Measurements from ENCODE around the gene MYZAP.
A peak's percentile ranks its signal among the peaks of the same experiment; 100 is the strongest.

Gene MYZAP

DNA sequence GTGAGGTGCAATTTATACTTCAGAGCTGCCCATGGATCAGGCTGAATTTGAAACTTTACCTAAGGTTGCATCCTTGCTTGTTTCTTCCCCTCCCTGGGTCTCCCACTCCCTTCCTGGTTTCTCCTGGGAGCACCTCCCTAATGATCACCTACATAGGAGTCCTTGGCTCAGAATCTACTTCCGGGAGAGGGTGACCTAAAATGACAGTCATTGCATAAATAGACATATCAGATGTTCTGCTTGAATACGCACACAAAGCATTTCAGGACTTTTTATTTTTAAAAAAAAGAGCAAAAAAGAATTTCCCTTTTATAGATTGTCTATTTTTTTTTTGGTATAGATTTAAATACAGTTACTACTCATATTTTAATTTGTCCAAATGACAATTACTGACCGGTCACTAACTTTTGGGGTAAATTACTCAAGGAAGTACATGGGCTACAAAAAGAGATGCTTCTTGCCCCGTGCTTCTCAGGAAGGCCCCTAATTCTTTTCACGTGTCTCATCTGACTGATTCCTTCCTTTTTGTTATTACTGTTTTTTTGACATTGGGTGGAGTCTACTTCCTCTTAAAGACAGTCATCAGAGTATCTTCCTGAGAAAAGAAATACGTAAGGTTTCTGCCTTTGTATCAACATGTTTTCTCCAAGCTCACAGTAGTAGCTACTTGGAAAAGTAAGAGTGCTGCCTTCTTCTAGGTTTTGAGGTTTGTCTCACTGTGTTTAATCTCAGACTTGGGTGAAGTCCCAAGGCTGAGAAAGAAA, 4.9 kb upstream of the MYZAP start:
- H3K4me1 ChIP-seq (ENCODE audit: control insufficient read depth in 5 of 5, insufficient read depth in 5 of 5, low read length in 5 of 5) = peaks cover 6 to 52% (median 52%) of the 10 kb centered on the region in 5 donors
- peak overlapping the region; percentile 71 for H3K27ac ChIP-seq (ENCODE audit: low read depth, low read length)
- no peaks in the 10 kb centered on the region for H3K27me3 ChIP-seq (ENCODE audit: control insufficient read depth in 5 of 5, insufficient read depth in 4 of 5, low read length in 5 of 5)
- H3K36me3 ChIP-seq (ENCODE audit: control insufficient read depth in 5 of 5, insufficient read depth in 5 of 5, low read length in 5 of 5) = no peaks in the 10 kb centered on the region
- H3K9ac ChIP-seq (ENCODE audit: low read length in 5 of 5) = no peak overlapping the region
- H3K4me3 ChIP-seq (ENCODE audit: low read depth in 1 of 5, low read length in 5 of 5) = no peak overlapping the region
- peaks cover 0 to 21% (median 13%) of the 10 kb centered on the region in 5 donors for H3K9me3 ChIP-seq (ENCODE audit: control insufficient read depth in 5 of 5, low read length in 5 of 5)

DNA sequence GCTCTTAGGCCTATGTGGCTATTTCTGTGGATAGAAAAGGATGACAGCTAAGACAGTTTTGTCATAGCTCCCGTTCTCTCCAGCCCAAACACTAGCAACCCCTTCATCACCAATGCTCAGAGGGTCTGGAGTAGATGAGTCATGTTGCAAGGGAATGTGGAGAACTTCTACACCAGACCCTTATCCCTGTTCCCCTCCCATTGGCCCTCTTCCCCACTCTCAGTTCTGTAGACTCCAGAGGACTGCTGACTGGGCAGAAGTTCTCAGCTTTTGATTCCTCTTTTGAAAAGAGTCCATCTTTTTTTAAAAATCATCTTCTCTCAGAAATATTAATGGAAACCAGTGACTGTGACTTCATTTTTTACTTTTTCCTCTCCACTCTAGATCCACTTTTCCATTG, 2.4 kb upstream of the MYZAP start:
- Histone ChIP-seq H3K27ac (ENCODE audit: low read depth, low read length) (peak overlapping the region; percentile 71), H3K9ac (ENCODE audit: low read length in 5 of 5) (peak overlapping the region in 2 of 5 donors; percentile 28 to 30), H3K9me3 (ENCODE audit: control insufficient read depth in 5 of 5, low read length in 5 of 5) (no peaks in the 10 kb centered on the region), H3K4me3 (ENCODE audit: low read depth in 1 of 5, low read length in 5 of 5) (no peak overlapping the region), H3K27me3 (ENCODE audit: control insufficient read depth in 5 of 5, insufficient read depth in 4 of 5, low read length in 5 of 5) (no peaks in the 10 kb centered on the region), H3K36me3 (ENCODE audit: control insufficient read depth in 5 of 5, insufficient read depth in 5 of 5, low read length in 5 of 5) (no peaks in the 10 kb centered on the region), H3K4me1 (ENCODE audit: control insufficient read depth in 5 of 5, insufficient read depth in 5 of 5, low read length in 5 of 5) (peaks cover 6 to 74% (median 72%) of the 10 kb centered on the region in 5 donors)

DNA sequence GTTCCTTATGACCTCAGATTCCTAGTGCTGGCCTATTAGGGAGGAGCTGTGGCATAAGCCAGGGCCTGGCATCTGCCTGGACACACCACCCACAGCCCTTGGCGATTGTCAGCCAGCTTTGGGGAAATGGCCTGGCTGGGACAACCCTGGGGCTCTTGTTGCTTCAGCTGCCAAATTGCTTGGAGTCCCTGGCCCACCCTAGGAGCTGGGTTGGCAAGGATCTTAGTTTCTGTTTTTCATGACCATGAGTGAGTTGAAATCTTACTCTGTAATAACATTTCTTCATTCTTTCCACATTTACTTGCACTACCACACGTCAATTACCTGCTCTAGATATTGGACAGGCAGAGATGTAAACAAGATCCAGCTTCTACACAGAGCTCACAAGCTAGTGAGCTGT, 1.9 kb upstream of the MYZAP start:
- Histone ChIP-seq H3K27me3 (ENCODE audit: control insufficient read depth in 5 of 5, insufficient read depth in 4 of 5, low read length in 5 of 5) (no peaks in the 10 kb centered on the region), H3K4me1 (ENCODE audit: control insufficient read depth in 5 of 5, insufficient read depth in 5 of 5, low read length in 5 of 5) (peaks cover 6 to 78% (median 76%) of the 10 kb centered on the region in 5 donors), H3K36me3 (ENCODE audit: control insufficient read depth in 5 of 5, insufficient read depth in 5 of 5, low read length in 5 of 5) (no peaks in the 10 kb centered on the region), H3K27ac (ENCODE audit: low read depth, low read length) (peak overlapping the region; percentile 71), H3K4me3 (ENCODE audit: low read depth in 1 of 5, low read length in 5 of 5) (peak overlapping the region in 1 of 5 donors; percentile 5), H3K9ac (ENCODE audit: low read length in 5 of 5) (peak overlapping the region in 3 of 5 donors; percentile 28 to 69 (median 30)), H3K9me3 (ENCODE audit: control insufficient read depth in 5 of 5, low read length in 5 of 5) (no peaks in the 10 kb centered on the region)

DNA sequence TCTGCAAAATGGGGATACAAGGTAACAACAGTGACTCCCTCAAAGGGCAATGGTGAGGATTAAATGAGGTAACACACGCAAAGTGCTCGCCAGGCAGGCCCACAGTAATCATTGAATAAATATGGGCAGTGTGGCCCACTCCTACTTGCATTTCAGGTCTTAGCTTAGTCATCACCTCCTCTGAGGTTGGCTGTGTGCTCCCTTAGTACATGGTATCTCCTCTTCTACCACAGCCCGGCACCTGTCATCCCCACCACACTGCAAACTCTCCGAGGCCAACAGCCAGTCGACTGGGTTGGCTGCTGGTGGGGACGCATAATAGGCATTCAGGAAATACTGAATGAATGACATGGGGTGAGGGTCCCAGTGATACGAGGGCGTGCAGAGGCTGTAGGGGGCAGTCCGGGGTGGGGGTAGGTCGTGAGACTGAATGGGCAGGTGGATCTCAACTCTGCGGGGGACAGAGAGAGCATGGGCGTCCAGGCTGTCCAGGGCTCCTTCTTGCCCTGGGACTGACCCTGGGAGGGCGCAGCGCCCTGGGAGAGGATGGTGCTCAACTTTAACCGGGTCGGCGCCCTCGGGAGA, 375 bp upstream of the MYZAP start:
- peak overlapping the region; percentile 49 to 72 (median 58) for H3K4me3 ChIP-seq (ENCODE audit: low read depth in 1 of 5, low read length in 5 of 5)
- no peaks in the 10 kb centered on the region for H3K27me3 ChIP-seq (ENCODE audit: control insufficient read depth in 5 of 5, insufficient read depth in 4 of 5, low read length in 5 of 5)
- peaks cover 6 to 92% (median 90%) of the 10 kb centered on the region in 5 donors for H3K4me1 ChIP-seq (ENCODE audit: control insufficient read depth in 5 of 5, insufficient read depth in 5 of 5, low read length in 5 of 5)
- H3K36me3 ChIP-seq (ENCODE audit: control insufficient read depth in 5 of 5, insufficient read depth in 5 of 5, low read length in 5 of 5) = no peaks in the 10 kb centered on the region
- no peaks in the 10 kb centered on the region for H3K9me3 ChIP-seq (ENCODE audit: control insufficient read depth in 5 of 5, low read length in 5 of 5)
- H3K27ac ChIP-seq (ENCODE audit: low read depth, low read length) = peak overlapping the region; percentile 71
- H3K9ac ChIP-seq (ENCODE audit: low read length in 5 of 5) = peak overlapping the region in 1 of 5 donors; percentile 50

DNA sequence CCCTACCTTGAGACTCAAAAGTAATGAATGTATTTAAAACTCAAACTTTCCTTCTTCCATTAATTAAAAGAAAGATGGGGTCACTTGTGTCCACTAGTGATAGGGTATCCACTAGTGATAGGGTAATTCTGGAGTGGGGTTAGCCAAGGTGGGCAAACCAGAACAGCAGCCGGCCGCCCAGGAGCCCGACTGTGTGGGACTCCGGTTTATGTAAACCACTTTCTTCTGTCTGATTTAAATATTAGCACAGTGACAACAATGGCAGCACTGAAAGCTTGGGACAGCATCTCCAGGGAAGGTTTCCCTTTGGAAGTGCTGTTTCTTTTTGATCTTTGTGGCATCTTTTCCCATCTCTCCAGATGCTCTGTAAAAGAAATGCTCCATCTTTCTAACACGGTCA, 722 bp downstream of the MYZAP start:
- H3K4me1 ChIP-seq (ENCODE audit: control insufficient read depth in 5 of 5, insufficient read depth in 5 of 5, low read length in 5 of 5) = peaks cover 6 to 94% (median 91%) of the 10 kb centered on the region in 5 donors
- H3K9me3 ChIP-seq (ENCODE audit: control insufficient read depth in 5 of 5, low read length in 5 of 5) = no peaks in the 10 kb centered on the region
- H3K27ac ChIP-seq (ENCODE audit: low read depth, low read length) = peak overlapping the region; percentile 93
- peak overlapping the region; percentile 67 to 77 (median 70) for H3K9ac ChIP-seq (ENCODE audit: low read length in 5 of 5)
- no peaks in the 10 kb centered on the region for H3K36me3 ChIP-seq (ENCODE audit: control insufficient read depth in 5 of 5, insufficient read depth in 5 of 5, low read length in 5 of 5)
- H3K4me3 ChIP-seq (ENCODE audit: low read depth in 1 of 5, low read length in 5 of 5) = peak overlapping the region; percentile 67 to 77 (median 74)
- H3K27me3 ChIP-seq (ENCODE audit: control insufficient read depth in 5 of 5, insufficient read depth in 4 of 5, low read length in 5 of 5) = no peaks in the 10 kb centered on the region

DNA sequence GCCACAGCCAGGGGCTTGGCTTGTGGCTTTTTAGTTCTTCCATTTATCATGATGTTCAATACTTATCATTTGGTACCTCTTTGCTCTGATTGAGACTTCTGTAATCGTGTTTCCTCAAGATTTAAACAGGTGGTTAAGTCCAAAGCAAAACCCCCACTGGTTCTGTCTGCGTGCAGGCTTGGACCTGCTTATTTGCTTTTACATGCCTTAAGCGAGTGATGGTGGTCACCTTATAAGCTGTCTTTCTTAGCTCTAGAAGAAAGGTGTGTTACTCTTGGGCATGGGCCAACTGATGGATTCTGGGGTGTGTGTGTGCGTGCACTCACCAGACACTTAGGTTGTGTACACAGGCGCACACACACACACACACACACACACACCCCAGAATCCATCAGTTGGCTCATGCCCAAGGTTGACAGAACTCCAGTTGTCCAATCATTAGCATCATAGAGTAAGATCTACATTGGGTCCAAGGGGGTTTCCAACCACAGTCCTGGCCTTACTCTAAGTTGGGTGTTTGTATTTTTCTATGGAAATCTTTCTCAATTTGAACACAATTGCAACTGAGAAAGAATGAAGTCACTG, 1.2 kb downstream of the MYZAP start:
- Histone ChIP-seq H3K36me3 (ENCODE audit: control insufficient read depth in 5 of 5, insufficient read depth in 5 of 5, low read length in 5 of 5) (no peaks in the 10 kb centered on the region), H3K9ac (ENCODE audit: low read length in 5 of 5) (peak overlapping the region; percentile 67 to 77 (median 70)), H3K27ac (ENCODE audit: low read depth, low read length) (peak overlapping the region; percentile 93), H3K9me3 (ENCODE audit: control insufficient read depth in 5 of 5, low read length in 5 of 5) (no peaks in the 10 kb centered on the region), H3K4me1 (ENCODE audit: control insufficient read depth in 5 of 5, insufficient read depth in 5 of 5, low read length in 5 of 5) (peaks cover 6 to 94% (median 91%) of the 10 kb centered on the region in 5 donors), H3K27me3 (ENCODE audit: control insufficient read depth in 5 of 5, insufficient read depth in 4 of 5, low read length in 5 of 5) (no peaks in the 10 kb centered on the region), H3K4me3 (ENCODE audit: low read depth in 1 of 5, low read length in 5 of 5) (peak overlapping the region; percentile 67 to 77 (median 74))

DNA sequence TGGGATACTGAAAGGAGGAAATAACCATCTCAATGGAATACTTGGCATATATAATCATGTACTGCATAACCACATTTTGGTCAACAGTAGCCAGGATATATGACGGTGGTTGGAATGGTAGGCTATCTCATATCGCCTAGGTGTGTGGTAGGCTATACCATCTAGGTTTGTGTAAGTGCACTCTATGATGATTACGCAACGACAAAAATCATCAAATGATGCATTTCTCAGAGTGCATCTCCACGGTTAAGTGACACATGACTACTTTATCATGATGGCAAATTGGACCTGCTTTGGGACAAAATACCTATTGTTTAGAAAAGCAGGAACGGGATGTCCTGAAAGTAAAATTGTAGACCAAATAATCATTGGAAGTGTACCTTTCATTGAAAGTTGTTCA, 2.8 kb downstream of the MYZAP start:
- H3K27ac ChIP-seq (ENCODE audit: low read depth, low read length) = peak overlapping the region; percentile 93
- peak overlapping the region in 1 of 5 donors; percentile 11 for H3K4me3 ChIP-seq (ENCODE audit: low read depth in 1 of 5, low read length in 5 of 5)
- H3K9me3 ChIP-seq (ENCODE audit: control insufficient read depth in 5 of 5, low read length in 5 of 5) = no peaks in the 10 kb centered on the region
- H3K27me3 ChIP-seq (ENCODE audit: control insufficient read depth in 5 of 5, insufficient read depth in 4 of 5, low read length in 5 of 5) = no peaks in the 10 kb centered on the region
- H3K9ac ChIP-seq (ENCODE audit: low read length in 5 of 5) = no peak overlapping the region
- no peaks in the 10 kb centered on the region for H3K36me3 ChIP-seq (ENCODE audit: control insufficient read depth in 5 of 5, insufficient read depth in 5 of 5, low read length in 5 of 5)
- H3K4me1 ChIP-seq (ENCODE audit: control insufficient read depth in 5 of 5, insufficient read depth in 5 of 5, low read length in 5 of 5) = peaks cover 6 to 94% (median 92%) of the 10 kb centered on the region in 5 donors

DNA sequence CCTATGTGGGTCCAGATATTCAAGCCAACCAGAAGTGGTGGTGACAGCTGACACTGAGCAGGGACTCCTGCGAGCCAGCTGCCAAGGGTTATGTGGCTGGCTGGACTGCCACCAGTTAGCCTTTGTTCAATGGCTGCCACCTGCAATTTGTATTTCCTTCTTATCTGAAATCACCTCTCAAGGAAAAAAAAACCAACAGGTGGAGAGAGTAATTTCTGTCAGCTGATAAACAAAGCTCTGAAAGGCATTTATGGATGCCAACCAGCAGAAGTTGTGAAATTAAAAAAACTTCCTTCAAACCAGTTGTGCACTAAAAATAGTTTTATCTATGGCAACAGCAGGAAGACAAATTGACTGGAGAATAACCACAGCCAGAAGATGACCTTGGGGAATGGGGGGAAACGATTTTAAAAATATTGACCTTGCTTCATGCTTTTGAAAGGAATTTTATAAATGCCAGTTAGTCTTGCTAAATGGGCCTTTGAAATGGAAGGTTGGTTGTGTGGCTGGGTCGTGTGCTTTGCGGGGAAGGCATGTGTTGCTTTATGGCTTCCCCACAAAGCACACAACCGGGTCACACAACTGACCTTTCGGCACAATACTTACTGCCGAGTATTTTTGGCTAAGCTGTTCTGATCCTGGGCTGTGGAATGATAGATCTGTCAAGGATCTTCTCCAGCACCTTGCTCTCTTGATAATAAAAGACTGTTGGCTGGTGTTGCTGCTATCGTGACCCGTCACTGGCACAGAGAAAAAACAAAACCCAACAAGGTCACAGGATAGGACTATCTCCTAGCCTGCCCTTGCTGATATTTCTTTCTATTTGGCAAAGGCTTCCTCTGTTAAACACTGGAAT, 3.5 kb downstream of the MYZAP start:
- Histone ChIP-seq H3K36me3 (ENCODE audit: control insufficient read depth in 5 of 5, insufficient read depth in 5 of 5, low read length in 5 of 5) (no peaks in the 10 kb centered on the region), H3K4me1 (ENCODE audit: control insufficient read depth in 5 of 5, insufficient read depth in 5 of 5, low read length in 5 of 5) (peaks cover 2 to 94% (median 90%) of the 10 kb centered on the region in 5 donors), H3K9ac (ENCODE audit: low read length in 5 of 5) (peak overlapping the region in 2 of 5 donors; percentile 38 to 49), H3K4me3 (ENCODE audit: low read depth in 1 of 5, low read length in 5 of 5) (peak overlapping the region in 4 of 5 donors; percentile 3 to 19 (median 14)), H3K9me3 (ENCODE audit: control insufficient read depth in 5 of 5, low read length in 5 of 5) (no peaks in the 10 kb centered on the region), H3K27ac (ENCODE audit: low read depth, low read length) (peak overlapping the region; percentile 93), H3K27me3 (ENCODE audit: control insufficient read depth in 5 of 5, insufficient read depth in 4 of 5, low read length in 5 of 5) (no peaks in the 10 kb centered on the region)

DNA sequence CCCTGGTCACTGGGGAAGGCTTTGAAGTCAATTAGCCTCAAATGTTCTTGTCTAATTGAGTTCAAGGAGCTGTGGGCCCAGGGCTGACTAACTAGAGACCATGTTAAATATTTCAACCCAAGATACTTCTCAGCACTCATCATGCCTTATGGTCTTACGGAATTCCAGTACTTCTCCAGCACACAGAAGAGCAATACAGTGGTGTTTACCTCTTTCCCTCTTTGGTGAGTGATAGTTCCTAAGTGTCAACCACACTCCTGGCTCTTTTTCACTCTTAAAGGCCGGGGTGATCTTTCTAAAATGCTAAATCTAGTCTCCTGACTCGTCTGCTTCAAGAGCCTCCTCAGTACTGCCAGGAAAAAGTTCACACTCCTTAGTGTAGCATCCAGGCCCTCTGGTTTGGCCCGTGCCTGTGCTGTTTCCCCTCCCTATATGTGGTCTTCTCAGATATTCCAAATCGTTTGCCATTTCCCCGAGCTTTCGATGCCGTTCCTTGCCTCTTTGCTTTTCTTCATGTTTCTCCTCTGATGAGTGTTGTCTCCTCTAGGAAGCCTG, 4.7 kb downstream of the MYZAP start:
- Histone ChIP-seq H3K36me3 (ENCODE audit: control insufficient read depth in 5 of 5, insufficient read depth in 5 of 5, low read length in 5 of 5) (no peaks in the 10 kb centered on the region), H3K27ac (ENCODE audit: low read depth, low read length) (peak overlapping the region; percentile 93), H3K9ac (ENCODE audit: low read length in 5 of 5) (peak overlapping the region in 2 of 5 donors; percentile 38 to 49), H3K4me1 (ENCODE audit: control insufficient read depth in 5 of 5, insufficient read depth in 5 of 5, low read length in 5 of 5) (peaks cover 3 to 92% (median 87%) of the 10 kb centered on the region in 5 donors), H3K9me3 (ENCODE audit: control insufficient read depth in 5 of 5, low read length in 5 of 5) (no peaks in the 10 kb centered on the region), H3K27me3 (ENCODE audit: control insufficient read depth in 5 of 5, insufficient read depth in 4 of 5, low read length in 5 of 5) (no peaks in the 10 kb centered on the region), H3K4me3 (ENCODE audit: low read depth in 1 of 5, low read length in 5 of 5) (no peak overlapping the region)
